Endodermal cell (in vitro differentiated cells): Measurements from ENCODE around the gene MPP4. TPM values are rescaled to one million over a fixed set of nuclear protein-coding genes. Genes with fewer than 3 reads are reported as not detected.

Experiments used
- DNase-seq: peaks from one replicate; pipeline ENCODE4 v3.0.0-alpha.2; 2017
- H3K27ac ChIP-seq: 2 replicates; pipeline ENCODE4 v1.5.1; 2013; ENCODE audit warnings: mild to moderate bottlenecking, low read depth, low read length, moderate library complexity
- H3K27me3 ChIP-seq: 2 replicates; pipeline ENCODE4 v1.6.1; 2013; ENCODE audit warnings: mild to moderate bottlenecking, low read length, moderate library complexity; ENCODE audit not compliant: insufficient read depth, control insufficient read depth, poor library complexity, severe bottlenecking
- H3K36me3 ChIP-seq: 2 replicates; pipeline ENCODE4 v1.7.0; 2013; ENCODE audit warnings: mild to moderate bottlenecking, low read length, moderate library complexity; ENCODE audit not compliant: control insufficient read depth, insufficient read depth
- H3K4me1 ChIP-seq: one replicate; pipeline ENCODE4 v1.7.0; 2013; ENCODE audit warnings: low read length; ENCODE audit not compliant: control insufficient read depth, insufficient read depth
- H3K4me3 ChIP-seq: 2 replicates; pipeline ENCODE4 v1.5.1; 2013; ENCODE audit warnings: mild to moderate bottlenecking, low read length, moderate library complexity
- H3K9ac ChIP-seq: 2 replicates; pipeline ENCODE4 v1.6.1; 2013; ENCODE audit warnings: mild to moderate bottlenecking, low read length, moderate library complexity; ENCODE audit not compliant: poor library complexity, severe bottlenecking; ENCODE audit errors: extremely low read depth
- H3K9me3 ChIP-seq: 2 replicates; pipeline ENCODE4 v1.6.1; 2013; ENCODE audit warnings: mild to moderate bottlenecking, low read length, moderate library complexity; ENCODE audit not compliant: control insufficient read depth
- H3K27ac Mint-ChIP-seq: 2 replicates; pipeline ENCODE4 v1.8.0; 2020; ENCODE audit warnings: mixed read lengths
- H3K27me3 Mint-ChIP-seq: 2 replicates; pipeline ENCODE4 v1.8.0; 2021; ENCODE audit warnings: mild to moderate bottlenecking, mixed read lengths; ENCODE audit not compliant: insufficient read depth
- H3K36me3 Mint-ChIP-seq: 2 replicates; pipeline ENCODE4 v1.8.0; 2020; ENCODE audit warnings: low read depth, mixed read lengths
- H3K4me1 Mint-ChIP-seq: 2 replicates; pipeline ENCODE4 v1.8.0; 2020; ENCODE audit warnings: mixed read lengths
- H3K4me3 Mint-ChIP-seq: 2 replicates; pipeline ENCODE4 v1.8.0; 2020; ENCODE audit warnings: mild to moderate bottlenecking, moderate library complexity, mixed read lengths
- H3K9me3 Mint-ChIP-seq: 2 replicates; pipeline ENCODE4 v1.8.0; 2020; ENCODE audit warnings: mild to moderate bottlenecking, mixed read lengths
- WGBS, 2 experiments: methylation state at CpG; one replicate each; pipeline versions ENCODE4 v1.1.5 to v1.1.7; 2013; ENCODE audit warnings: missing lambda C conversion rate in 2 of 2, mixed read lengths in 1 of 2; ENCODE audit not compliant: insufficient coverage in 1 of 2, insufficient read length in 1 of 2; 5-methylcytosine and 5-hydroxymethylcytosine counted together
- total RNA-seq, 2 donors: library from RNA; stranded (reverse); fragmentation: NEBNext Ultra II Directional in 1 of 2; extraction: Animal tissue kit (Norgen Biotek cat#: 25700) in 1 of 2; gene quantifications; 2 replicates in 1 of 2; 3 replicates in 1 of 2; pipeline ENCODE4 v1.2.1, GENCODE V29; 2021
- TF ChIP-seq, protein P1 (sequence below): fragments of 200-600 bp; sonication (generic); conservative IDR thresholded peaks from 2 replicates; pipeline ENCODE4 v1.5.0; 2021; ENCODE audit warnings: antibody characterized with exemption, mild to moderate bottlenecking

The MPP4 gene
- total RNA-seq, 2 donors from 2014 or later: 0.18 TPM; not detected in 1

DNA sequence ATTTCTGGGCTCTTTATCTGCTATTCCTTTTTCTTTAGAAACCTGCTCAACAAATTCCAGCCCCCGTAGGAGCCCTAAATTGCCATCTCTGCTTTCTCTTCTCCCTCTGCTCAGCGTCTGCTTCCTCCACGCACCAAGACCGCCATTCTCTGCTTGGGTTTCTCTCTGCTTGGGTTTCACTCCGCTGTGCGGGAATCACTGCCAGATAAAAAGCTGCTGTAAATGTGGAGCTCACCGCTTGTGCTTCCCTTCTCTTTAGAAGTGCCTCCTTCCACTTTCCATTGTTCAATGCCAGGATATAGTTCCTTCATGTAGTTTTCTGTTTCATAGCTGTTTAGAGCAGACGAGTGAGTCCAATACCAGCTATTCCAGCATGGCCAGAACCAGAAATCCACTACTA, 101.0 kb downstream of the MPP4 start:
- TF ChIP-seq, protein P1, sequence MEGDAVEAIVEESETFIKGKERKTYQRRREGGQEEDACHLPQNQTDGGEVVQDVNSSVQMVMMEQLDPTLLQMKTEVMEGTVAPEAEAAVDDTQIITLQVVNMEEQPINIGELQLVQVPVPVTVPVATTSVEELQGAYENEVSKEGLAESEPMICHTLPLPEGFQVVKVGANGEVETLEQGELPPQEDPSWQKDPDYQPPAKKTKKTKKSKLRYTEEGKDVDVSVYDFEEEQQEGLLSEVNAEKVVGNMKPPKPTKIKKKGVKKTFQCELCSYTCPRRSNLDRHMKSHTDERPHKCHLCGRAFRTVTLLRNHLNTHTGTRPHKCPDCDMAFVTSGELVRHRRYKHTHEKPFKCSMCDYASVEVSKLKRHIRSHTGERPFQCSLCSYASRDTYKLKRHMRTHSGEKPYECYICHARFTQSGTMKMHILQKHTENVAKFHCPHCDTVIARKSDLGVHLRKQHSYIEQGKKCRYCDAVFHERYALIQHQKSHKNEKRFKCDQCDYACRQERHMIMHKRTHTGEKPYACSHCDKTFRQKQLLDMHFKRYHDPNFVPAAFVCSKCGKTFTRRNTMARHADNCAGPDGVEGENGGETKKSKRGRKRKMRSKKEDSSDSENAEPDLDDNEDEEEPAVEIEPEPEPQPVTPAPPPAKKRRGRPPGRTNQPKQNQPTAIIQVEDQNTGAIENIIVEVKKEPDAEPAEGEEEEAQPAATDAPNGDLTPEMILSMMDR: no peak
- H3K4me1 ChIP-seq: no peaks in the 10 kb centered on the region
- no peak for DNase-seq
- no peaks in the 10 kb centered on the region for H3K36me3 Mint-ChIP-seq
- no peak overlapping the region for H3K27ac ChIP-seq
- no peaks in the 10 kb centered on the region for H3K36me3 ChIP-seq
- no peaks in the 10 kb centered on the region for H3K27me3 ChIP-seq
- H3K27me3 Mint-ChIP-seq: no peaks in the 10 kb centered on the region
- H3K27ac Mint-ChIP-seq: no peak overlapping the region
- peaks cover 9% of the 10 kb centered on the region for H3K9me3 Mint-ChIP-seq
- no peak overlapping the region for H3K4me3 Mint-ChIP-seq
- no peak overlapping the region for H3K4me3 ChIP-seq
- no peak overlapping the region for H3K9ac ChIP-seq
- H3K9me3 ChIP-seq: no peaks in the 10 kb centered on the region
- no peaks in the 10 kb centered on the region for H3K4me1 Mint-ChIP-seq
- 78% methylated on average over 6 to 8 of the region's 8 CpGs for WGBS, 2 experiments

Other genes with a start within 250 kb of the MPP4 start
- gene TRAK2, start 247.2 kb downstream of the MPP4 start, total RNA-seq: 10 to 100 TPM; 14.8 to 15.2 TPM
- 10 to 100 TPM; 39.7 to 50.1 TPM for gene STRADB, start 246.9 kb downstream of the MPP4 start, total RNA-seq
- gene TMEM237, start 55.1 kb downstream of the MPP4 start, total RNA-seq: 10 to 100 TPM; 40.3 to 49.3 TPM
- gene ALS2, start 82.3 kb upstream of the MPP4 start, total RNA-seq: 10 to 100 TPM; 56.6 to 58.5 TPM
- gene CDK15, start 107.9 kb upstream of the MPP4 start, total RNA-seq: under 1 TPM in 1 of 2 donors, not detected in 1; 0.35 TPM